ENCODE measurements around the gene CTSE. TPM values are rescaled to one million over a fixed set of nuclear protein-coding genes. Genes with fewer than 3 reads are reported as not detected.
A peak's percentile ranks its signal among the peaks of the same experiment; 100 is the strongest.
"Not testable (repeated sequence)": the region's sequence is repeated elsewhere in the genome, so short reads cannot be mapped to it uniquely, and the experiment has no call there.

The CTSE gene
- total and polyA plus RNA-seq, 4 donors: 0.26 to 18.9 (median 0.69) TPM; not detected in 1

- H3K9me3 ChIP-seq (ENCODE audit: control insufficient read depth, low read length); H3K4me1 ChIP-seq (ENCODE audit: control insufficient read depth in 1 of 2, insufficient read depth in 2 of 2, low read length in 2 of 2); H3K27ac ChIP-seq (ENCODE audit: low read depth in 1 of 2, low read length in 2 of 2); DNase-seq; H3K4me3 ChIP-seq (ENCODE audit: low read length in 2 of 2); H3K36me3 ChIP-seq (ENCODE audit: control insufficient read depth in 1 of 2, insufficient read depth in 2 of 2, low read length in 1 of 2); H3K27me3 ChIP-seq (ENCODE audit: control insufficient read depth in 1 of 2, insufficient read depth in 2 of 2, low read length in 1 of 2); intact Hi-C loops (cut with DNase I); ATAC-seq (ENCODE audit: low FRiP score): not testable (repeated sequence)
- WGBS, 2 donors: 94 to 95% methylated on average over 17 of the region's 17 CpGs
Observed at GRCh38 chr1:206052919-206053610, 29.4 kb upstream of the CTSE start, which contains the start of gene RHEX. TSS of gene RHEX (plus strand) at chr1:206053173. CDS start at chr1:206097829, 44,656 bp downstream.

- H3K27ac ChIP-seq (ENCODE audit: low read depth in 1 of 2, low read length in 2 of 2): not testable (repeated sequence)
Observed at GRCh38 chr1:206052231-206052865, 28.7 kb upstream of the CTSE start.

GRCh38 chr1:206050655-206051235 is 27.1 kb upstream of the CTSE start:
- 86 to 91% methylated on average over 6 of the region's 6 CpGs for WGBS, 2 donors
- intact Hi-C loops (cut with DNase I): no loop called here
- Histone ChIP-seq H3K36me3 (ENCODE audit: control insufficient read depth in 1 of 2, insufficient read depth in 2 of 2, low read length in 1 of 2) (no peaks in the 10 kb centered on the region), H3K27me3 (ENCODE audit: control insufficient read depth in 1 of 2, insufficient read depth in 2 of 2, low read length in 1 of 2) (no peaks in the 10 kb centered on the region), H3K4me1 (ENCODE audit: control insufficient read depth in 1 of 2, insufficient read depth in 2 of 2, low read length in 2 of 2) (no peaks in the 10 kb centered on the region), H3K4me3 (ENCODE audit: low read length in 2 of 2) (no peak overlapping the region), H3K9me3 (ENCODE audit: control insufficient read depth, low read length) (no peaks in the 10 kb centered on the region), H3K27ac (ENCODE audit: low read depth in 1 of 2, low read length in 2 of 2) (no peak overlapping the region)
- DNase-seq: peak in 1 of 2 donors; percentile 59
- no peak for ATAC-seq (ENCODE audit: low FRiP score)

More at GRCh38 chr1:206052231-206052865, 28.7 kb upstream of the CTSE start:
- H3K4me1 ChIP-seq (ENCODE audit: control insufficient read depth in 1 of 2, insufficient read depth in 2 of 2, low read length in 2 of 2); H3K4me3 ChIP-seq (ENCODE audit: low read length in 2 of 2); H3K27me3 ChIP-seq (ENCODE audit: control insufficient read depth in 1 of 2, insufficient read depth in 2 of 2, low read length in 1 of 2); H3K36me3 ChIP-seq (ENCODE audit: control insufficient read depth in 1 of 2, insufficient read depth in 2 of 2, low read length in 1 of 2); ATAC-seq (ENCODE audit: low FRiP score); DNase-seq; H3K9me3 ChIP-seq (ENCODE audit: control insufficient read depth, low read length); intact Hi-C loops (cut with DNase I): not testable (repeated sequence)
- 96 to 97% methylated on average over 3 to 6 of the region's 8 CpGs for WGBS, 2 donors

- H3K27ac ChIP-seq (ENCODE audit: low read depth in 1 of 2, low read length in 2 of 2): no peak overlapping the region
- H3K27me3 ChIP-seq (ENCODE audit: control insufficient read depth in 1 of 2, insufficient read depth in 2 of 2, low read length in 1 of 2): no peaks in the 10 kb centered on the region
- no peaks in the 10 kb centered on the region for H3K9me3 ChIP-seq (ENCODE audit: control insufficient read depth, low read length)
- H3K4me3 ChIP-seq (ENCODE audit: low read length in 2 of 2): no peak overlapping the region
- no peak for DNase-seq
- intact Hi-C loops (cut with DNase I): no loop called here
- no peaks in the 10 kb centered on the region for H3K4me1 ChIP-seq (ENCODE audit: control insufficient read depth in 1 of 2, insufficient read depth in 2 of 2, low read length in 2 of 2)
- no peaks in the 10 kb centered on the region for H3K36me3 ChIP-seq (ENCODE audit: control insufficient read depth in 1 of 2, insufficient read depth in 2 of 2, low read length in 1 of 2)
- 92 to 94% methylated on average over 3 of the region's 3 CpGs for WGBS, 2 donors
- ATAC-seq (ENCODE audit: low FRiP score): no peak
Observed at GRCh38 chr1:206049919-206050600, 26.4 kb upstream of the CTSE start.

GRCh38 chr1:206049293-206049692 is 25.6 kb upstream of the CTSE start:
- Histone ChIP-seq H3K36me3 (ENCODE audit: control insufficient read depth in 1 of 2, insufficient read depth in 2 of 2, low read length in 1 of 2) (no peaks in the 10 kb centered on the region), H3K27ac (ENCODE audit: low read depth in 1 of 2, low read length in 2 of 2) (no peak overlapping the region), H3K4me3 (ENCODE audit: low read length in 2 of 2) (no peak overlapping the region), H3K27me3 (ENCODE audit: control insufficient read depth in 1 of 2, insufficient read depth in 2 of 2, low read length in 1 of 2) (no peaks in the 10 kb centered on the region), H3K4me1 (ENCODE audit: control insufficient read depth in 1 of 2, insufficient read depth in 2 of 2, low read length in 2 of 2) (no peaks in the 10 kb centered on the region), H3K9me3 (ENCODE audit: control insufficient read depth, low read length) (no peaks in the 10 kb centered on the region)
- no peak for ATAC-seq (ENCODE audit: low FRiP score)
- no peak for DNase-seq
- intact Hi-C loops (cut with DNase I): no loop called here

- Histone ChIP-seq H3K4me1 (ENCODE audit: control insufficient read depth in 1 of 2, insufficient read depth in 2 of 2, low read length in 2 of 2) (no peaks in the 10 kb centered on the region), H3K9me3 (ENCODE audit: control insufficient read depth, low read length) (no peaks in the 10 kb centered on the region), H3K27ac (ENCODE audit: low read depth in 1 of 2, low read length in 2 of 2) (no peak overlapping the region), H3K27me3 (ENCODE audit: control insufficient read depth in 1 of 2, insufficient read depth in 2 of 2, low read length in 1 of 2) (no peaks in the 10 kb centered on the region), H3K36me3 (ENCODE audit: control insufficient read depth in 1 of 2, insufficient read depth in 2 of 2, low read length in 1 of 2) (no peaks in the 10 kb centered on the region), H3K4me3 (ENCODE audit: low read length in 2 of 2) (no peak overlapping the region)
- DNase-seq: peak in 1 of 2 donors; percentile 60
- WGBS, 2 donors: 86 to 92% methylated on average over 6 of the region's 6 CpGs
- no peak for ATAC-seq (ENCODE audit: low FRiP score)
- intact Hi-C loops (cut with DNase I): no loop called here
Observed at GRCh38 chr1:206048582-206048981, 24.9 kb upstream of the CTSE start.

- H3K9me3 ChIP-seq (ENCODE audit: control insufficient read depth, low read length): no peaks in the 10 kb centered on the region
- no peaks in the 10 kb centered on the region for H3K36me3 ChIP-seq (ENCODE audit: control insufficient read depth in 1 of 2, insufficient read depth in 2 of 2, low read length in 1 of 2)
- no peaks in the 10 kb centered on the region for H3K4me1 ChIP-seq (ENCODE audit: control insufficient read depth in 1 of 2, insufficient read depth in 2 of 2, low read length in 2 of 2)
- 71 to 74% methylated on average over 4 of the region's 4 CpGs for WGBS, 2 donors
- no peak overlapping the region for H3K4me3 ChIP-seq (ENCODE audit: low read length in 2 of 2)
- intact Hi-C loops (cut with DNase I): no loop called here
- no peaks in the 10 kb centered on the region for H3K27me3 ChIP-seq (ENCODE audit: control insufficient read depth in 1 of 2, insufficient read depth in 2 of 2, low read length in 1 of 2)
- no peak for ATAC-seq (ENCODE audit: low FRiP score)
- no peak for DNase-seq
- H3K27ac ChIP-seq (ENCODE audit: low read depth in 1 of 2, low read length in 2 of 2): no peak overlapping the region
Observed at GRCh38 chr1:206047271-206047670, 23.6 kb upstream of the CTSE start.

- Histone ChIP-seq H3K4me1 (ENCODE audit: control insufficient read depth in 1 of 2, insufficient read depth in 2 of 2, low read length in 2 of 2) (no peaks in the 10 kb centered on the region), H3K27ac (ENCODE audit: low read depth in 1 of 2, low read length in 2 of 2) (no peak overlapping the region), H3K27me3 (ENCODE audit: control insufficient read depth in 1 of 2, insufficient read depth in 2 of 2, low read length in 1 of 2) (no peaks in the 10 kb centered on the region), H3K36me3 (ENCODE audit: control insufficient read depth in 1 of 2, insufficient read depth in 2 of 2, low read length in 1 of 2) (no peaks in the 10 kb centered on the region), H3K9me3 (ENCODE audit: control insufficient read depth, low read length) (no peaks in the 10 kb centered on the region), H3K4me3 (ENCODE audit: low read length in 2 of 2) (no peak overlapping the region)
- no peak for DNase-seq
- WGBS, 2 donors: 64 to 65% methylated on average over 7 of the region's 7 CpGs
- intact Hi-C loops (cut with DNase I): no loop called here
- no peak for ATAC-seq (ENCODE audit: low FRiP score)
Observed at GRCh38 chr1:206041640-206042039, 17.9 kb upstream of the CTSE start.
